Neural cell (in vitro differentiated cells): ENCODE results near the gene TPM2. TPM values are rescaled to one million over a fixed set of nuclear protein-coding genes. Genes with fewer than 3 reads are reported as not detected.

Source experiments
- H2AFZ ChIP-seq: fragments of 200-600, 300-800 bp; sonication (generic), shearing (Covaris generic); 2 replicates; pipeline ENCODE4 v1.6.0; 2014; ENCODE audit warnings: low read depth, mild to moderate bottlenecking, antibody characterized with exemption, low read length, moderate library complexity
- H3F3A ChIP-seq: fragments of 200-600 bp; shearing (Covaris generic); 2 replicates; pipeline ENCODE4 v1.6.1; 2016; ENCODE audit warnings: mild to moderate bottlenecking, moderate library complexity, mixed read lengths, antibody characterized with exemption, low read length; ENCODE audit not compliant: insufficient read depth, poor library complexity, severe bottlenecking
- H3K27ac ChIP-seq: fragments of 200-600, 300-800 bp; sonication (generic), shearing (Covaris generic); 2 replicates; pipeline ENCODE4 v1.5.1; 2014; ENCODE audit warnings: mild to moderate bottlenecking, low read length, moderate library complexity
- H3K27me3 ChIP-seq: fragments of 300-800, 200-600 bp; sonication (generic), shearing (Covaris generic); 2 replicates; pipeline ENCODE4 v1.6.0; 2014; ENCODE audit warnings: mild to moderate bottlenecking, low read depth, low read length, moderate library complexity; ENCODE audit not compliant: insufficient read depth
- H3K36me3 ChIP-seq: fragments of 300-800, 200-600 bp; sonication (generic), shearing (Covaris generic); 2 replicates; pipeline ENCODE4 v1.5.1; 2014; ENCODE audit warnings: mild to moderate bottlenecking, antibody characterized with exemption, low read length, moderate library complexity; ENCODE audit not compliant: insufficient read depth
- H3K4me2 ChIP-seq: fragments of 300-800, 200-600 bp; sonication (generic), shearing (Covaris generic); 2 replicates; pipeline ENCODE4 v1.6.0; 2014; ENCODE audit warnings: mild to moderate bottlenecking, low read length
- H3K4me3 ChIP-seq: fragments of 300-800, 200-600 bp; sonication (generic), shearing (Covaris generic); 2 replicates; pipeline ENCODE4 v1.5.1; 2014; ENCODE audit warnings: mild to moderate bottlenecking, low read length, moderate library complexity
- H3K79me2 ChIP-seq: fragments of 200-600 bp; shearing (Covaris generic); replicated peaks from 2 replicates; pipeline ENCODE4 v1.6.0; 2014; ENCODE audit warnings: mild to moderate bottlenecking, low read length, moderate library complexity; ENCODE audit not compliant: insufficient read depth
- H3K9ac ChIP-seq: fragments of 300-800, 200-600 bp; sonication (generic), shearing (Covaris generic); 2 replicates; pipeline ENCODE4 v1.6.1; 2016; ENCODE audit warnings: mild to moderate bottlenecking, low read length, mixed read lengths
- H3K9me2 ChIP-seq: fragments of 200-600 bp; shearing (Covaris generic); 2 replicates; pipeline ENCODE4 v1.6.1; 2016; ENCODE audit warnings: mild to moderate bottlenecking, low read length, mixed read lengths; ENCODE audit not compliant: insufficient read depth
- H3K9me3 ChIP-seq: fragments of 200-600, 300-800 bp; sonication (generic), shearing (Covaris generic); 2 replicates; pipeline ENCODE4 v1.6.1; 2016; ENCODE audit warnings: mild to moderate bottlenecking, mixed run types, low read length, moderate library complexity, mixed read lengths
- H4K20me1 ChIP-seq: fragments of 200-600 bp; shearing (Covaris generic); 2 replicates; pipeline ENCODE4 v1.6.1; 2016; ENCODE audit warnings: mild to moderate bottlenecking, mixed run types; ENCODE audit not compliant: insufficient read depth
- CTCF ChIP-seq: fragments of 450-650 bp; IDR thresholded peaks from 2 replicates; pipeline ENCODE4 v1.5.1; 2014; ENCODE audit warnings: antibody characterized with exemption, mild to moderate bottlenecking, moderate library complexity; ENCODE audit not compliant: poor library complexity, severe bottlenecking
- EP300 ChIP-seq: fragments of 450-650 bp; conservative IDR thresholded peaks from 2 replicates; pipeline ENCODE4 v1.6.1; 2014; ENCODE audit warnings: antibody characterized with exemption, mild to moderate bottlenecking, moderate library complexity; ENCODE audit not compliant: poor library complexity, severe bottlenecking
- EZH2 ChIP-seq: fragments of 200-600, 300-800 bp; shearing (Covaris generic), sonication (generic); IDR thresholded peaks from 2 replicates; pipeline ENCODE4 v1.6.1; 2014; ENCODE audit warnings: antibody characterized with exemption, low read length, borderline replicate concordance, mild to moderate bottlenecking; ENCODE audit not compliant: insufficient read depth, poor library complexity, severe bottlenecking
- MXI1 ChIP-seq: fragments of 450-650 bp; conservative IDR thresholded peaks from 2 replicates; pipeline ENCODE4 v1.6.1; 2014; ENCODE audit warnings: antibody characterized with exemption, mild to moderate bottlenecking; ENCODE audit not compliant: poor library complexity, severe bottlenecking
- POLR2AphosphoS5 ChIP-seq: IDR thresholded peaks from 2 replicates; pipeline ENCODE4 v1.6.1; 2012
- RAD21 ChIP-seq: fragments of 450-650 bp; conservative IDR thresholded peaks from 2 replicates; pipeline ENCODE4 v1.6.1; 2014; ENCODE audit warnings: antibody characterized with exemption, mild to moderate bottlenecking, moderate library complexity
- REST ChIP-seq: IDR thresholded peaks from 2 replicates; pipeline ENCODE4 v1.6.1; 2012; ENCODE audit warnings: borderline replicate concordance
- SMC3 ChIP-seq: fragments of 450-650 bp; conservative IDR thresholded peaks from 2 replicates; pipeline ENCODE4 v1.6.1; 2014; ENCODE audit warnings: antibody characterized with exemption, mild to moderate bottlenecking, moderate library complexity; ENCODE audit not compliant: poor library complexity
- TAF1 ChIP-seq: IDR thresholded peaks from 2 replicates; pipeline ENCODE4 v1.6.1; 2012; ENCODE audit warnings: low read depth
- polyA plus RNA-seq: library from polyadenylated mRNA; depleted of rRNA; stranded (reverse); fragments of >200 nt; gene quantifications from 2 replicates; pipeline ENCODE4 v1.2.3, GENCODE V29; 2014

TPM2 gene
- polyA plus RNA-seq, 1 donor from 2014 or later: not detected

- no peak within 1 kb of the TSS for H2AFZ ChIP-seq
- H3K9me3 ChIP-seq: no peaks in the 10 kb centered on the region
- H3K27me3 ChIP-seq: no peaks in the 10 kb centered on the region
- H3K4me3 ChIP-seq: no peak within 1 kb of the TSS
- H3K9ac ChIP-seq: no peak within 1 kb of the TSS
- no peaks in the 10 kb centered on the region for H3K36me3 ChIP-seq
- TF ChIP-seq RAD21 (no peak), EZH2 (no peak)
- no peak within 1 kb of the TSS for H3K4me2 ChIP-seq
- no peaks in the 10 kb centered on the region for H3F3A ChIP-seq
- H3K79me2 ChIP-seq: no peaks in the 10 kb centered on the region
- H4K20me1 ChIP-seq: no peaks in the 10 kb centered on the region
- H3K27ac ChIP-seq: no peak within 1 kb of the TSS
- H3K9me2 ChIP-seq: no peaks in the 10 kb centered on the region
These were observed 39.2 kb downstream of the TPM2 start, which contains the start of gene SIT1 for GRCh38 chr9:35650341-35651158. Gene SIT1 (minus strand): TSS chr9:35650931. CDS start chr9:35650853, 78 bp downstream.

GRCh38 chr9:35649431-35650340, 40.0 kb downstream of the TPM2 start:
- Histone ChIP-seq H2AFZ (no peak overlapping the region), H3K27ac (no peak overlapping the region)

More at GRCh38 chr9:35649431-35650340, 40.0 kb downstream of the TPM2 start:
- Histone ChIP-seq H3K27me3 (no peaks in the 10 kb centered on the region), H3K4me2 (no peak overlapping the region), H3K4me3 (no peak overlapping the region), H3K79me2 (no peaks in the 10 kb centered on the region), H3F3A (no peaks in the 10 kb centered on the region), H3K9ac (no peak overlapping the region), H3K9me3 (no peaks in the 10 kb centered on the region), H4K20me1 (no peaks in the 10 kb centered on the region), H3K36me3 (no peaks in the 10 kb centered on the region), H3K9me2 (no peaks in the 10 kb centered on the region)
- TF ChIP-seq REST (no peak), EP300 (no peak), RAD21 (no peak), CTCF (no peak), POLR2AphosphoS5 (no peak), EZH2 (no peak), SMC3 (no peak), TAF1 (no peak), MXI1 (no peak)
